Skeletal muscle tissue (tissue), 4 donors: ENCODE results near the gene OR14J1. TPM values are rescaled to one million over a fixed set of nuclear protein-coding genes. Genes with fewer than 3 reads are reported as not detected.
"Not testable (repeated sequence)": the region's sequence is repeated elsewhere in the genome, so short reads cannot be mapped to it uniquely, and the experiment has no call there.

Experiments used
- H3K27ac ChIP-seq: one replicate; pipeline ENCODE4 v1.7.0; 2013; ENCODE audit warnings: mild to moderate bottlenecking, low read depth, low read length, inconsistent platforms
- H3K27me3 ChIP-seq, 3 donors: one replicate each; pipeline ENCODE4 v1.7.0; 2013; ENCODE audit warnings: low read length in 3 of 3; ENCODE audit not compliant: control insufficient read depth in 3 of 3, insufficient read depth in 3 of 3
- H3K36me3 ChIP-seq, 3 donors: one replicate each; pipeline ENCODE4 v1.7.0; 2013; ENCODE audit warnings: low read length in 3 of 3; ENCODE audit not compliant: control insufficient read depth in 3 of 3, insufficient read depth in 3 of 3
- H3K4me1 ChIP-seq, 3 donors: one replicate each; pipeline ENCODE4 v1.7.0; 2013; ENCODE audit warnings: low read length in 3 of 3, mild to moderate bottlenecking in 3 of 3; ENCODE audit not compliant: control insufficient read depth in 3 of 3, insufficient read depth in 3 of 3
- H3K4me3 ChIP-seq, 3 donors: one replicate each; pipeline ENCODE4 v1.7.0; 2013; ENCODE audit warnings: low read length in 3 of 3
- H3K9ac ChIP-seq, 3 donors: one replicate each; pipeline ENCODE4 v1.7.0; 2013; ENCODE audit warnings: low read length in 3 of 3, mild to moderate bottlenecking in 3 of 3, moderate library complexity in 2 of 3, low read depth in 1 of 3
- H3K9me3 ChIP-seq, 3 donors: one replicate each; pipeline ENCODE4 v1.7.0; 2013; ENCODE audit warnings: low read length in 3 of 3; ENCODE audit not compliant: control insufficient read depth in 3 of 3
- total RNA-seq: library from RNA; depleted of rRNA; stranded (reverse); fragments of >200 nt; gene quantifications from one replicate; pipeline ENCODE4 v1.2.3, GENCODE V29; 2014
- donor health status: Osteomylitis.

OR14J1 gene
- not detected for total RNA-seq

GRCh38 chr6:29301316-29301715 is at the start of gene OR14J1:
TSS of gene OR14J1 (plus strand) at chr6:29301701. CDS start at chr6:29306690, 4,989 bp downstream.
- Histone ChIP-seq H3K4me1 (no peaks in the 10 kb centered on the region), H3K27ac (no peak within 1 kb of the TSS), H3K36me3 (no peaks in the 10 kb centered on the region), H3K9ac (no peak within 1 kb of the TSS), H3K27me3 (no peaks in the 10 kb centered on the region), H3K9me3 (no peaks in the 10 kb centered on the region), H3K4me3 (no peak within 1 kb of the TSS)

GRCh38 chr6:29251736-29252135 is 49.8 kb upstream of the OR14J1 start:
- no peaks in the 10 kb centered on the region for H3K4me1 ChIP-seq
- H3K27ac ChIP-seq = no peak overlapping the region
- H3K4me3 ChIP-seq = no peak overlapping the region
- H3K36me3 ChIP-seq = no peaks in the 10 kb centered on the region
- H3K9ac ChIP-seq = no peak overlapping the region
- H3K27me3 ChIP-seq = no peaks in the 10 kb centered on the region
- H3K9me3 ChIP-seq = no peaks in the 10 kb centered on the region

GRCh38 chr6:29255530-29255929 is 46.0 kb upstream of the OR14J1 start:
- H3K27ac ChIP-seq = no peak overlapping the region
- no peak overlapping the region for H3K9ac ChIP-seq
- H3K9me3 ChIP-seq = no peaks in the 10 kb centered on the region
- no peaks in the 10 kb centered on the region for H3K36me3 ChIP-seq
- no peaks in the 10 kb centered on the region for H3K4me1 ChIP-seq
- H3K4me3 ChIP-seq = no peak overlapping the region
- no peaks in the 10 kb centered on the region for H3K27me3 ChIP-seq

GRCh38 chr6:29259721-29260120 is 41.8 kb upstream of the OR14J1 start:
- H3K27me3 ChIP-seq = no peaks in the 10 kb centered on the region
- no peak overlapping the region for H3K27ac ChIP-seq
- peaks cover 0 to 2% (median 0%) of the 10 kb centered on the region in 3 donors for H3K9me3 ChIP-seq
- no peak overlapping the region for H3K4me3 ChIP-seq
- no peaks in the 10 kb centered on the region for H3K4me1 ChIP-seq
- H3K36me3 ChIP-seq = no peaks in the 10 kb centered on the region
- H3K9ac ChIP-seq = no peak overlapping the region

GRCh38 chr6:29263001-29263400 is 38.5 kb upstream of the OR14J1 start:
- no peaks in the 10 kb centered on the region for H3K36me3 ChIP-seq
- peaks cover 0 to 2% (median 0%) of the 10 kb centered on the region in 3 donors for H3K9me3 ChIP-seq
- H3K27ac ChIP-seq = no peak overlapping the region
- no peak overlapping the region for H3K9ac ChIP-seq
- H3K4me3 ChIP-seq = no peak overlapping the region
- H3K4me1 ChIP-seq = no peaks in the 10 kb centered on the region
- H3K27me3 ChIP-seq = no peaks in the 10 kb centered on the region

GRCh38 chr6:29294499-29294914 is 7.0 kb upstream of the OR14J1 start:
- H3K36me3 ChIP-seq = no peaks in the 10 kb centered on the region
- no peaks in the 10 kb centered on the region for H3K4me1 ChIP-seq
- no peaks in the 10 kb centered on the region for H3K27me3 ChIP-seq
- H3K27ac ChIP-seq = no peak overlapping the region
- no peaks in the 10 kb centered on the region for H3K9me3 ChIP-seq
- no peak overlapping the region for H3K9ac ChIP-seq
- H3K4me3 ChIP-seq = no peak overlapping the region

- H3K4me3 ChIP-seq = no peak overlapping the region
- H3K36me3 ChIP-seq = no peaks in the 10 kb centered on the region
- no peak overlapping the region for H3K9ac ChIP-seq
- no peaks in the 10 kb centered on the region for H3K4me1 ChIP-seq
- no peaks in the 10 kb centered on the region for H3K27me3 ChIP-seq
- H3K27ac ChIP-seq = no peak overlapping the region
- H3K9me3 ChIP-seq = no peaks in the 10 kb centered on the region
These were observed 6.3 kb upstream of the OR14J1 start for GRCh38 chr6:29295181-29295585.

- Histone ChIP-seq H3K36me3 (no peaks in the 10 kb centered on the region), H3K27ac (no peak overlapping the region), H3K4me1 (no peaks in the 10 kb centered on the region), H3K9me3 (no peaks in the 10 kb centered on the region), H3K27me3 (no peaks in the 10 kb centered on the region), H3K4me3 (no peak overlapping the region), H3K9ac (no peak overlapping the region)
These were observed 5.9 kb upstream of the OR14J1 start for GRCh38 chr6:29295623-29296022.

- Histone ChIP-seq H3K27ac (no peak overlapping the region), H3K27me3 (no peaks in the 10 kb centered on the region), H3K4me3 (no peak overlapping the region), H3K36me3 (no peaks in the 10 kb centered on the region), H3K9ac (no peak overlapping the region), H3K9me3 (peaks cover 0 to 2% (median 0%) of the 10 kb centered on the region in 3 donors), H3K4me1 (no peaks in the 10 kb centered on the region)
These were observed 18.4 kb downstream of the OR14J1 start for GRCh38 chr6:29319931-29320330.

GRCh38 chr6:29323332-29323731 is 21.8 kb downstream of the OR14J1 start:
- not testable (repeated sequence) for H3K27ac ChIP-seq, H3K27me3 ChIP-seq, H3K9me3 ChIP-seq, H3K4me3 ChIP-seq, H3K36me3 ChIP-seq, H3K4me1 ChIP-seq, H3K9ac ChIP-seq

GRCh38 chr6:29325777-29326176 is 24.3 kb downstream of the OR14J1 start:
- H3K27me3 ChIP-seq = no peaks in the 10 kb centered on the region

More at GRCh38 chr6:29325777-29326176, 24.3 kb downstream of the OR14J1 start:
- Histone ChIP-seq H3K4me3 (no peak overlapping the region), H3K36me3 (no peaks in the 10 kb centered on the region), H3K9ac (no peak overlapping the region), H3K27ac (no peak overlapping the region), H3K9me3 (peaks cover 0 to 2% (median 0%) of the 10 kb centered on the region in 3 donors), H3K4me1 (no peaks in the 10 kb centered on the region)
